GM12873 (cell line): ENCODE data around the gene LATS1.

Experiments used
- CTCF ChIP-seq: IDR thresholded peaks from 2 replicates; pipeline ENCODE4 v1.5.1; 2012; ENCODE audit warnings: low read depth, mild to moderate bottlenecking, moderate library complexity, low read length, control low read depth; ENCODE audit not compliant: insufficient read depth; ENCODE audit errors: missing control alignments

Gene LATS1

GRCh38 chr6:149717588-149718458, at the start of gene LATS1:
Gene LATS1, minus strand, starts transcription at chr6:149718101. Its CDS starts 15,975 bp downstream, at chr6:149702126.
- no peak for TF ChIP-seq CTCF

GRCh38 chr6:149766156-149766769, 48.4 kb upstream of the LATS1 start:
- TF ChIP-seq CTCF = no peak

- TF ChIP-seq CTCF = no peak
Measured at GRCh38 chr6:149763866-149764265, 46.0 kb upstream of the LATS1 start.

GRCh38 chr6:149761438-149761837, 43.5 kb upstream of the LATS1 start:
- TF ChIP-seq CTCF = no peak

GRCh38 chr6:149756261-149756636, 38.3 kb upstream of the LATS1 start:
- TF ChIP-seq CTCF = no peak

- TF ChIP-seq CTCF = no peak
Measured at GRCh38 chr6:149755300-149756260, 37.7 kb upstream of the LATS1 start.
